Stimulated activated CD4-positive, alpha-beta T cell treated with anti-CD3 and anti-CD28 coated beads, Interleukin-12 subunit alpha, Interleukin-12 subunit beta, amount 100 ng/mL, for 24 hours (primary cell): ENCODE data around the gene PFAS.
"Not testable (repeated sequence)": the region's sequence is repeated elsewhere in the genome, so short reads cannot be mapped to it uniquely, and the experiment has no call there.

Experiments
- DNase-seq, 2 experiments: peaks; one replicate each; pipeline ENCODE4 v3.0.0-alpha.2; 2020; ENCODE audit warnings: low read depth in 2 of 2

The PFAS gene

GRCh38 chr17:8248751-8249607, at the start of gene PFAS:
PFAS (plus strand) TSS chr17:8249289; CDS start chr17:8253938, 4,649 bp downstream.
- peak; percentile 94 to 98 for DNase-seq

- DNase-seq = no peak
Observed at GRCh38 chr17:8204761-8205555, 44.1 kb upstream of the PFAS start.

- no peak for DNase-seq
Observed at GRCh38 chr17:8206536-8206935, 42.6 kb upstream of the PFAS start.

GRCh38 chr17:8209907-8210760, 39.0 kb upstream of the PFAS start, which contains the start of gene AURKB:
AURKB (minus strand) TSS chr17:8210575; CDS start chr17:8210224, 351 bp downstream.
- peak; percentile 79 to 93 for DNase-seq

- DNase-seq = no peak
Observed at GRCh38 chr17:8210761-8211458, 38.2 kb upstream of the PFAS start.

GRCh38 chr17:8212312-8213180, 36.5 kb upstream of the PFAS start:
- DNase-seq = no peak

GRCh38 chr17:8214000-8214399, 35.1 kb upstream of the PFAS start:
- DNase-seq = not testable (repeated sequence)

GRCh38 chr17:8220783-8221662, 28.1 kb upstream of the PFAS start:
- DNase-seq = peak; percentile 95 to 98

GRCh38 chr17:8221663-8222379, 27.3 kb upstream of the PFAS start:
- DNase-seq = peak; percentile 87

GRCh38 chr17:8222380-8222629, 26.8 kb upstream of the PFAS start:
- DNase-seq = no peak

GRCh38 chr17:8222630-8223355, 26.3 kb upstream of the PFAS start:
- peak; percentile 88 to 91 for DNase-seq

GRCh38 chr17:8223356-8224126, 25.5 kb upstream of the PFAS start:
- peak in 1 of 2 experiments; percentile 58 for DNase-seq

- no peak for DNase-seq
Observed at GRCh38 chr17:8224891-8225812, 23.9 kb upstream of the PFAS start.

- peak; percentile 71 to 85 for DNase-seq
Observed at GRCh38 chr17:8225813-8226535, 23.1 kb upstream of the PFAS start.

- DNase-seq = peak; percentile 33 to 62
Observed at GRCh38 chr17:8226536-8227237, 22.4 kb upstream of the PFAS start.
